NCI-H1930 (cell line): ENCODE data around the gene ING3.
"Not testable (repeated sequence)": the region's sequence is repeated elsewhere in the genome, so short reads cannot be mapped to it uniquely, and the experiment has no call there.

Experiments
- DNase-seq, 2 experiments: peaks; one replicate each; lab custom pipeline; 2025; lab: John Stamatoyannopoulos, UW

ING3 gene

GRCh38 chr7:120951309-120951699 is 727 bp downstream of the ING3 start:
- DNase-seq = no peak

GRCh38 chr7:120951826-120952225 is 1.2 kb downstream of the ING3 start:
- no peak for DNase-seq

GRCh38 chr7:120955577-120956149 is 5.1 kb downstream of the ING3 start:
- DNase-seq = no peak

GRCh38 chr7:120959929-120960484 is 9.4 kb downstream of the ING3 start:
- no peak for DNase-seq

- no peak for DNase-seq
Measured at GRCh38 chr7:120960714-120961113, 10.1 kb downstream of the ING3 start.

- DNase-seq = no peak
Measured at GRCh38 chr7:120961638-120962173, 11.1 kb downstream of the ING3 start.

- DNase-seq = no peak
Measured at GRCh38 chr7:120964088-120964487, 13.5 kb downstream of the ING3 start.

- DNase-seq = peak; percentile 60 to 69
Measured at GRCh38 chr7:120966961-120967360, 16.4 kb downstream of the ING3 start.

- DNase-seq = no peak
Measured at GRCh38 chr7:120973849-120974248, 23.3 kb downstream of the ING3 start.

GRCh38 chr7:120979765-120980499 is 29.4 kb downstream of the ING3 start:
- DNase-seq = no peak

- DNase-seq = no peak
Measured at GRCh38 chr7:120981117-120981516, 30.5 kb downstream of the ING3 start.

GRCh38 chr7:120981888-120982615 is 31.5 kb downstream of the ING3 start:
- DNase-seq = no peak

- not testable (repeated sequence) for DNase-seq
Measured at GRCh38 chr7:120983592-120983991, 33.0 kb downstream of the ING3 start.

GRCh38 chr7:120984406-120984805 is 33.8 kb downstream of the ING3 start:
- no peak for DNase-seq

GRCh38 chr7:120985130-120985758 is 34.7 kb downstream of the ING3 start:
- DNase-seq = no peak

GRCh38 chr7:120985839-120986238 is 35.3 kb downstream of the ING3 start:
- no peak for DNase-seq

GRCh38 chr7:120986650-120987049 is 36.1 kb downstream of the ING3 start:
- no peak for DNase-seq

GRCh38 chr7:120987280-120987679 is 36.7 kb downstream of the ING3 start:
- DNase-seq = no peak

GRCh38 chr7:120987683-120988590 is 37.4 kb downstream of the ING3 start:
- peak; percentile 74 to 77 for DNase-seq

- no peak for DNase-seq
Measured at GRCh38 chr7:120988591-120989256, 38.1 kb downstream of the ING3 start, which contains the start of gene CPED1. Gene CPED1, plus strand, starts transcription at chr7:120988711. Its CDS starts 911 bp downstream, at chr7:120989622.
